Tibial nerve (tissue), 4 donors: ENCODE measurements around the gene SOX8. TPM values are rescaled to one million over a fixed set of nuclear protein-coding genes. Genes with fewer than 3 reads are reported as not detected.

Experiments used
- DNase-seq, 2 donors: peaks; one replicate each; pipeline ENCODE4 v3.0.0-alpha.2; 2019; ENCODE audit warnings: low spot score in 2 of 2
- H3K27ac ChIP-seq, 4 donors: fragments of 200-600 bp; sonication (generic) in 3 of 4; one replicate each; pipeline ENCODE4 v1.5.1; 2017 to 2019; ENCODE audit warnings: mild to moderate bottlenecking in 1 of 4
- H3K27me3 ChIP-seq, 2 donors: fragments of 200-600 bp; sonication (generic) in 1 of 2; one replicate each; pipeline versions ENCODE4 v1.5.1 to v1.6.0; 2017 to 2019
- H3K36me3 ChIP-seq, 3 donors: fragments of 200-600 bp; sonication (generic); one replicate each; pipeline ENCODE4 v1.5.1; 2018 to 2019
- H3K4me1 ChIP-seq, 4 donors: fragments of 200-600 bp; sonication (generic) in 3 of 4; one replicate each; pipeline ENCODE4 v1.5.1; 2017 to 2019
- H3K4me3 ChIP-seq, 4 donors: fragments of 200-600 bp; sonication (generic) in 3 of 4; one replicate each; pipeline ENCODE4 v1.5.1; 2017 to 2019; ENCODE audit warnings: mild to moderate bottlenecking in 1 of 4, moderate library complexity in 1 of 4
- H3K9me3 ChIP-seq, 4 donors: fragments of 200-600 bp; sonication (generic) in 3 of 4; one replicate each; pipeline ENCODE4 v1.5.1; 2017 to 2019
- EP300 ChIP-seq, 2 donors: sonication (generic); formaldehyde crosslinking; IDR thresholded peaks; one replicate each; pipeline ENCODE4 v1.6.1; 2017; ENCODE audit warnings: antibody characterized with exemption in 2 of 2, mild to moderate bottlenecking in 1 of 2
- POLR2A ChIP-seq, 2 donors: fragments of 450-650 bp; IDR thresholded peaks; one replicate each; pipeline ENCODE4 v1.6.1; 2017; ENCODE audit warnings: antibody characterized with exemption in 2 of 2, mild to moderate bottlenecking in 2 of 2, moderate library complexity in 2 of 2
- WGBS, 2 donors: methylation state at CpG; one replicate each; pipeline ENCODE4 v1.1.5; 2018; 5-methylcytosine and 5-hydroxymethylcytosine counted together
- total RNA-seq, 4 donors: library from RNA; depleted of rRNA; stranded (reverse); fragments of >200 nt; gene quantifications; one replicate each; pipeline ENCODE4 v1.1.0, GENCODE V29; 2016
- TF ChIP-seq, protein P1 (sequence below), 5 experiments: fragments of 200-600 bp in 3 of 5; fragments of 450-650 bp in 2 of 5; sonication (generic) in 3 of 5; IDR thresholded peaks; one replicate each; pipeline ENCODE4 v1.5.1; 2016 to 2019; ENCODE audit warnings: antibody characterized with exemption in 5 of 5, mild to moderate bottlenecking in 3 of 5, moderate library complexity in 2 of 5

Gene SOX8
- total RNA-seq, 4 donors from 2014 or later: 51.3 to 74.5 (median 66.3) TPM

DNA sequence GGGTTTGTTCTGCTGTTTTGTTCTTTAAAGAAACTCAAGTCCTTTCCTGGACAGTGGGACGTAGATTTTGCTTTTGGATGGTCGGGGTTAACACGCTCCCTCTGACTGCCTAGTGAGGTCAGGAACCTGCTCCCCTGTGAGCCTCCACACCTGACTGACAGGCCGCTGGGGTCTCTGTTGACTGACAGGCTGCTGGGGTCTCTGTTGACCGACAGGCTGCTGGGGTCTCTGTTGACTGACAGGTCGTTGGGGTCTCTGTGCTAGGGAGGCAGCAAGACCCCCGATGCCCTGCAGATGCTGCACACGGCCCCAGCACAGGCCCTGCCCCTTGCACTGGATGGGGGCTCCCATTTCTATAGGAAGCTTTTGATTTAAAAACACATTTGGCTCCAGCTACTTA, 44.3 kb upstream of the SOX8 start:
- Histone ChIP-seq H3K27ac (no peak overlapping the region), H3K4me1 (no peaks in the 10 kb centered on the region), H3K4me3 (no peak overlapping the region), H3K36me3 (peaks cover 0 to 79% (median 4%) of the 10 kb centered on the region in 3 donors), H3K27me3 (no peaks in the 10 kb centered on the region), H3K9me3 (peaks cover 0 to 21% (median 0%) of the 10 kb centered on the region in 4 donors)
- TF ChIP-seq EP300 (IDR thresholded peaks at IDR 0.05) (no peak), POLR2A (IDR thresholded peaks at IDR 0.05) (no peak)
- TF ChIP-seq, protein P1, sequence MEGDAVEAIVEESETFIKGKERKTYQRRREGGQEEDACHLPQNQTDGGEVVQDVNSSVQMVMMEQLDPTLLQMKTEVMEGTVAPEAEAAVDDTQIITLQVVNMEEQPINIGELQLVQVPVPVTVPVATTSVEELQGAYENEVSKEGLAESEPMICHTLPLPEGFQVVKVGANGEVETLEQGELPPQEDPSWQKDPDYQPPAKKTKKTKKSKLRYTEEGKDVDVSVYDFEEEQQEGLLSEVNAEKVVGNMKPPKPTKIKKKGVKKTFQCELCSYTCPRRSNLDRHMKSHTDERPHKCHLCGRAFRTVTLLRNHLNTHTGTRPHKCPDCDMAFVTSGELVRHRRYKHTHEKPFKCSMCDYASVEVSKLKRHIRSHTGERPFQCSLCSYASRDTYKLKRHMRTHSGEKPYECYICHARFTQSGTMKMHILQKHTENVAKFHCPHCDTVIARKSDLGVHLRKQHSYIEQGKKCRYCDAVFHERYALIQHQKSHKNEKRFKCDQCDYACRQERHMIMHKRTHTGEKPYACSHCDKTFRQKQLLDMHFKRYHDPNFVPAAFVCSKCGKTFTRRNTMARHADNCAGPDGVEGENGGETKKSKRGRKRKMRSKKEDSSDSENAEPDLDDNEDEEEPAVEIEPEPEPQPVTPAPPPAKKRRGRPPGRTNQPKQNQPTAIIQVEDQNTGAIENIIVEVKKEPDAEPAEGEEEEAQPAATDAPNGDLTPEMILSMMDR (IDR thresholded peaks at IDR 0.05): no peak
- WGBS, 2 donors: 80 to 86% methylated on average over 7 to 8 of the region's 8 CpGs
- DNase-seq: no peak

DNA sequence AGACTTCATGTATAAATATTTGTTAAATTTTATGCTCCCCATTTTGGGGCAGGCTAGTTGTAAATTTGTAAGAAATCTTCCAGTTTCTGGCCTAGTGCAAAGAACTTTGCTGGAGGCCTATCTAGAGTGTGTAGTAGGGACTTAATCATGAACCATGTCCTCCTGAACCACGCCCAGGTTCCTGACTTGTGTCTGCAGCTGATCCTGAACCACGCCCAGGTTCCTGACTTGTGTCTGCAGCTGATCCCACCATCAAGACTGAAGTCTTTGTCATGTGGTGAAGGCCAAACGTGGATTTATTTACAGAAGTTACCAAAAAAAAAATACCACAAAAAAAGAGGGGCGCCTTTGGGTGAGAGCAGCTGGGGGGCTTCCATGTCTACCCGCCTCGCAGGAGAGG, 43.8 kb upstream of the SOX8 start:
- Histone ChIP-seq H3K4me1 (no peaks in the 10 kb centered on the region), H3K4me3 (no peak overlapping the region), H3K9me3 (peaks cover 0 to 25% (median 0%) of the 10 kb centered on the region in 4 donors), H3K36me3 (peaks cover 0 to 79% (median 4%) of the 10 kb centered on the region in 3 donors), H3K27ac (no peak overlapping the region), H3K27me3 (no peaks in the 10 kb centered on the region)
- WGBS, 2 donors: 85 to 87% methylated on average over 6 of the region's 6 CpGs
- DNase-seq: no peak
- TF ChIP-seq POLR2A (IDR thresholded peaks at IDR 0.05): no peak
- no peak for TF ChIP-seq EP300 (IDR thresholded peaks at IDR 0.05)
- TF ChIP-seq, protein P1 (IDR thresholded peaks at IDR 0.05): no peak

DNA sequence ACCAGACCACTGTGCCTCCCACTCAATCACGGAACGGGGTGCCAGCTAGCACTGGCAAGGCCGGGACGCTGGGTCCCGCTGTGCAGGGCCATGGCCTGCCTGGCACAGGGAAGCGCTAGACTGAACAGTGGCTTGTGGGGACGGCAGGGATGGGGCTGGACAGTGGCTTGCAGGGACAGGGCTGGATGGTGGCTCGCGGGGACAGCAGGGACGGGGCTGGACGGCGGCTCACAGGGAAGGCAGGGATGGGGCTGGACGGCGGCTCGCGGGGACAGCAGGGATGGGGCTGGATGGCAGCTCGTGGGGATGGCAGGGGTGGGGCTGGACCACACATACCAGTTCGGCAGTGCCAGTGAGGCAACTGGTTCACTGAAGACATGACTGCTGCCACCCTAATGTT, 43.4 kb upstream of the SOX8 start:
- Histone ChIP-seq H3K36me3 (peaks cover 0 to 76% (median 4%) of the 10 kb centered on the region in 3 donors), H3K9me3 (peaks cover 0 to 26% (median 0%) of the 10 kb centered on the region in 4 donors), H3K4me3 (no peak overlapping the region), H3K4me1 (no peaks in the 10 kb centered on the region), H3K27ac (no peak overlapping the region), H3K27me3 (no peaks in the 10 kb centered on the region)
- no peak for DNase-seq
- TF ChIP-seq, protein P1 (IDR thresholded peaks at IDR 0.05): no peak
- TF ChIP-seq EP300 (IDR thresholded peaks at IDR 0.05) (no peak), POLR2A (IDR thresholded peaks at IDR 0.05) (no peak)
- 90 to 91% methylated on average over 18 of the region's 18 CpGs for WGBS, 2 donors

DNA sequence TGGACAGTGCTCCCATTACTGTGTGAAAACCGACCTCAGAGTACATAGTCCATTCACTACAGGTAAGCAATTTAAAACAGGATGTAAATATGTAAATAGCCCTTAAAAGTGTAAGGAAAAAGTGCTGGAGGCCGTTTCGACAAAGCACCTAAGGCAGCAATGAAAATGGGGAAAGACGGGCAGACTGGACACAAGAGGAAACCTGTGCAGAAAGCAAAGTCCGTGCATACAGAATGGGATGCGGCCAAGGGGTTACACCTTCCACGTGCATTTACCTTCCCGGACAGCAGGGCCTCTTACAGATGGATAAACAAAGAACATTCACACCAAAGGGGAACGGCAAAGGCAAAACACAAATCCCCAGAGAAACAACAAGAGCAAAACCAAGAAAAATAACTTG, 42.8 kb upstream of the SOX8 start:
- Histone ChIP-seq H3K4me3 (no peak overlapping the region), H3K27me3 (no peaks in the 10 kb centered on the region), H3K36me3 (peaks cover 0 to 72% (median 4%) of the 10 kb centered on the region in 3 donors), H3K27ac (no peak overlapping the region), H3K4me1 (no peaks in the 10 kb centered on the region), H3K9me3 (peaks cover 0 to 26% (median 0%) of the 10 kb centered on the region in 4 donors)
- TF ChIP-seq POLR2A (IDR thresholded peaks at IDR 0.05) (no peak), EP300 (IDR thresholded peaks at IDR 0.05) (no peak)
- TF ChIP-seq, protein P1 (IDR thresholded peaks at IDR 0.05): no peak
- no peak for DNase-seq
- WGBS, 2 donors: 81 to 83% methylated on average over 9 of the region's 9 CpGs

DNA sequence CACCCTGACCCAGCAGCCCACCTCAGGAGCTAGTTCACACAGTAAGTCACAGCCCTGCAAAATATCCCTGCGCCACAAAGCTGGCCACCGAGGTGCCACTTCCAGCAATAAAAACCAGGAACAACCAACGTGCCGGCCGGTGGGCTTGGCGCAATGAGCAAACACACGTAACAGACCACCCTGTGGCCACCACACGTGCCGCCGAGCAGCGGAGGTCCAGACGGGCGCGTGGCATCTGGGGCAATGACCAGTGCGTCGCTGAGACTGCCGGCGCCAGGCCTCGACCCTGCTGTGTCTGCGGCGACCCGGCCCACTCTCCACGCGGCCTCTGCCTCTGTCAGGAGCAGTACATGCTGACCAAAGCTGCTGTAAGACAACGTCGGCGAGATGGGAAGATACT, 42.3 kb upstream of the SOX8 start:
- no peaks in the 10 kb centered on the region for H3K27me3 ChIP-seq
- H3K9me3 ChIP-seq: peaks cover 0 to 26% (median 0%) of the 10 kb centered on the region in 4 donors
- H3K36me3 ChIP-seq: peaks cover 0 to 72% (median 0%) of the 10 kb centered on the region in 3 donors
- H3K27ac ChIP-seq: no peak overlapping the region
- TF ChIP-seq EP300 (IDR thresholded peaks at IDR 0.05): no peak
- TF ChIP-seq, protein P1 (IDR thresholded peaks at IDR 0.05): no peak
- no peak for TF ChIP-seq POLR2A (IDR thresholded peaks at IDR 0.05)
- no peak for DNase-seq
- H3K4me1 ChIP-seq: no peaks in the 10 kb centered on the region
- WGBS, 2 donors: 96 to 97% methylated on average over 14 to 27 of the region's 27 CpGs
- H3K4me3 ChIP-seq: no peak overlapping the region
